OCI-LY3 (cell line): ENCODE measurements around the gene STK32B.

Experiments used
- EZH2phosphoT487 ChIP-seq: fragments of 200-600 bp; shearing (Covaris generic); IDR thresholded peaks from 2 replicates; pipeline ENCODE4 v1.6.1; 2018; ENCODE audit warnings: antibody characterized with exemption, mixed run types, low read depth
- TF ChIP-seq, protein P1 (sequence below): fragments of 200-600, 300-600 bp; sonication (generic); IDR thresholded peaks from 2 replicates; pipeline ENCODE4 v1.5.1; 2014; ENCODE audit warnings: antibody characterized with exemption, low read length, low read depth

GRCh38 chr4:5041699-5042098, 9.6 kb upstream of the STK32B start:
- TF ChIP-seq, protein P1, sequence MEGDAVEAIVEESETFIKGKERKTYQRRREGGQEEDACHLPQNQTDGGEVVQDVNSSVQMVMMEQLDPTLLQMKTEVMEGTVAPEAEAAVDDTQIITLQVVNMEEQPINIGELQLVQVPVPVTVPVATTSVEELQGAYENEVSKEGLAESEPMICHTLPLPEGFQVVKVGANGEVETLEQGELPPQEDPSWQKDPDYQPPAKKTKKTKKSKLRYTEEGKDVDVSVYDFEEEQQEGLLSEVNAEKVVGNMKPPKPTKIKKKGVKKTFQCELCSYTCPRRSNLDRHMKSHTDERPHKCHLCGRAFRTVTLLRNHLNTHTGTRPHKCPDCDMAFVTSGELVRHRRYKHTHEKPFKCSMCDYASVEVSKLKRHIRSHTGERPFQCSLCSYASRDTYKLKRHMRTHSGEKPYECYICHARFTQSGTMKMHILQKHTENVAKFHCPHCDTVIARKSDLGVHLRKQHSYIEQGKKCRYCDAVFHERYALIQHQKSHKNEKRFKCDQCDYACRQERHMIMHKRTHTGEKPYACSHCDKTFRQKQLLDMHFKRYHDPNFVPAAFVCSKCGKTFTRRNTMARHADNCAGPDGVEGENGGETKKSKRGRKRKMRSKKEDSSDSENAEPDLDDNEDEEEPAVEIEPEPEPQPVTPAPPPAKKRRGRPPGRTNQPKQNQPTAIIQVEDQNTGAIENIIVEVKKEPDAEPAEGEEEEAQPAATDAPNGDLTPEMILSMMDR = no peak
- TF ChIP-seq EZH2phosphoT487 = no peak
